Measurements from ENCODE around the gene LZTR1. TPM values are rescaled to one million over a fixed set of nuclear protein-coding genes. Genes with fewer than 3 reads are reported as not detected.
A peak's percentile ranks its signal among the peaks of the same experiment; 100 is the strongest.

LZTR1 gene
- total and polyA plus RNA-seq, 2 donors (not counting 3 experiments of a cell fraction or from before 2014, with no cell fraction given), result 56.6 to 86.8 TPM

DNA sequence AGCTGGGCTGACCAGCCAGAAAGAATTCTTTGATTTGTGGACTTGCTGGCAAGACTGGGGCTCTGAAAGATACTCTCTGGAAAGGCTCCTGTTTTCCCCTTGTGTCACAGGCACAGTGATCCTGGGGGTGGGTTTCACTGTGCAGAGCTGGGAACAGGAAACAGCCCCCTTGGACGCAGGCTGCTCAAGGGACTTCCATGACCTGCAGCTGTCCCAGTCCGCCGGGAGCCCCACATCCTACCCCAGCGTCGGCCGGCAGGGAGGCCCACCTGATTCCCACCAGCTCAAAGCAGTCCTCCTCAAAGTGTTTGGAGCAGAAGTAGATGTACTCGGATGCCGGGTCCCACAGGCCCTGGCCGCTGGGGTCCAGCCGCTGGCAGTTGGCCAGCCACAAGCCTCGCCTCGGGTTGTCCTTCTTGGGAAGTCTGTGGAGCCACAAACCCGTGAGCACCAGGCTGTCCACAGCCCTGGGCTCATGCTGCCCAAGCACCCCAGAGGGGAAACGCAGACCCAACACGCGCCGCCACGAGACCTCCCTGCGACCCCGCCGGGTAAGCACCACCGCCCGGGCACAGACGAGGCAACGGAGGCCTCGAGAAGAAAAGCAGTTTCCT is 19.0 kb downstream of the LZTR1 start:
- intact Hi-C loops (cut with micrococcal nuclease) (loop anchor here (2.0 to 5.0 kb wide), 2 partner anchors 84 to 114 kb away; partner anchors contain the start of gene CRKL), dilution Hi-C loops (cut with MboI; ENCODE audit: extremely low pct_ligation_motif_present, low sequenced_read_pairs) (no loop called here)
- FAIRE-seq (no peak), DNase-seq (ENCODE audit: low read depth, low spot score) (peak; percentile 18)
- Histone ChIP-seq H3K79me2 (ENCODE audit: control insufficient read depth, insufficient read depth, low read length) (peaks cover 20% of the 10 kb centered on the region), H3K9me1 (replicated peaks; ENCODE audit: control insufficient read depth, extremely low read depth, insufficient read depth, low read length) (no peaks in the 10 kb centered on the region), H3K27me3 (ENCODE audit: control insufficient read depth in 2 of 2, insufficient read depth in 2 of 2, low read length in 2 of 2) (no peaks in the 10 kb centered on the region), H3K4me2 (ENCODE audit: insufficient read depth, low read length) (peak overlapping the region; percentile 81), H4K20me1 (replicated peaks; ENCODE audit: control insufficient read depth, extremely low read depth, insufficient read depth, low read length) (no peaks in the 10 kb centered on the region), H2AFZ (ENCODE audit: low read depth, low read length) (peak overlapping the region; percentile 79), H3K9ac (replicated peaks; ENCODE audit: extremely low read depth, insufficient read depth, low read length) (peak overlapping the region; percentile 88), H3K4me1 (ENCODE audit: control insufficient read depth, extremely low read depth, insufficient read depth, low read length) (peaks cover 22% of the 10 kb centered on the region), H3K9me3 (replicated peaks; ENCODE audit: control insufficient read depth, insufficient read depth, low read length) (no peaks in the 10 kb centered on the region), H3K36me3 (ENCODE audit: control insufficient read depth in 2 of 2, extremely low read depth in 1 of 2, insufficient read depth in 2 of 2, low read length in 2 of 2) (peaks cover 5 to 9% of the 10 kb centered on the region in 2 experiments), H3K4me3 (replicated peaks in 1 of 3; ENCODE audit: insufficient read depth in 1 of 3, low read depth in 1 of 3, low read length in 3 of 3) (peak overlapping the region; percentile 42 to 86 (median 77)), H3K27ac (ENCODE audit: insufficient read depth, low read depth, low read length) (peak overlapping the region; percentile 88)
- TF ChIP-seq MYC (IDR thresholded peaks at IDR 0.05; ENCODE audit: low read depth, low read length) (no peak), GATA2 (IDR thresholded peaks at IDR 0.05; ENCODE audit: insufficient read depth, insufficient read length, low read depth, low read length) (no peak), EZH2 (IDR thresholded peaks at IDR 0.05; ENCODE audit: borderline replicate concordance, low read depth, low read length, severe bottlenecking) (no peak), FOS (IDR thresholded peaks at IDR 0.05; ENCODE audit: borderline replicate concordance, insufficient read depth, low read length) (no peak), POLR2AphosphoS5 (IDR thresholded peaks at IDR 0.05; ENCODE audit: insufficient read depth, low read depth, low read length) (no peak), POLR2A (IDR thresholded peaks at IDR 0.05; ENCODE audit: low read depth, low read length) (no peak), JUN (IDR thresholded peaks at IDR 0.05; ENCODE audit: borderline replicate concordance, insufficient read depth, insufficient read length, low read depth) (no peak)
- TF ChIP-seq, protein P1, sequence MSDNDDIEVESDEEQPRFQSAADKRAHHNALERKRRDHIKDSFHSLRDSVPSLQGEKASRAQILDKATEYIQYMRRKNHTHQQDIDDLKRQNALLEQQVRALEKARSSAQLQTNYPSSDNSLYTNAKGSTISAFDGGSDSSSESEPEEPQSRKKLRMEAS (IDR thresholded peaks at IDR 0.05; ENCODE audit: insufficient read depth, insufficient read length), result no peak
- TF ChIP-seq, protein P2, sequence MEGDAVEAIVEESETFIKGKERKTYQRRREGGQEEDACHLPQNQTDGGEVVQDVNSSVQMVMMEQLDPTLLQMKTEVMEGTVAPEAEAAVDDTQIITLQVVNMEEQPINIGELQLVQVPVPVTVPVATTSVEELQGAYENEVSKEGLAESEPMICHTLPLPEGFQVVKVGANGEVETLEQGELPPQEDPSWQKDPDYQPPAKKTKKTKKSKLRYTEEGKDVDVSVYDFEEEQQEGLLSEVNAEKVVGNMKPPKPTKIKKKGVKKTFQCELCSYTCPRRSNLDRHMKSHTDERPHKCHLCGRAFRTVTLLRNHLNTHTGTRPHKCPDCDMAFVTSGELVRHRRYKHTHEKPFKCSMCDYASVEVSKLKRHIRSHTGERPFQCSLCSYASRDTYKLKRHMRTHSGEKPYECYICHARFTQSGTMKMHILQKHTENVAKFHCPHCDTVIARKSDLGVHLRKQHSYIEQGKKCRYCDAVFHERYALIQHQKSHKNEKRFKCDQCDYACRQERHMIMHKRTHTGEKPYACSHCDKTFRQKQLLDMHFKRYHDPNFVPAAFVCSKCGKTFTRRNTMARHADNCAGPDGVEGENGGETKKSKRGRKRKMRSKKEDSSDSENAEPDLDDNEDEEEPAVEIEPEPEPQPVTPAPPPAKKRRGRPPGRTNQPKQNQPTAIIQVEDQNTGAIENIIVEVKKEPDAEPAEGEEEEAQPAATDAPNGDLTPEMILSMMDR (IDR thresholded peaks at IDR 0.05; ENCODE audit: extremely low read depth in 1 of 2, insufficient read depth in 1 of 2, low read depth in 1 of 2, low read length in 2 of 2), result no peak
- POLR2A ChIA-PET, result no interaction called here
- no TSS peak for BruUV-seq (replicated peaks)
- CTCF ChIA-PET, result interaction anchor here (2.8 kb wide), 1 partner anchor 19 kb away, joined by 19 read pairs; the partner anchor contains the start of gene LZTR1

All from endothelial cell of umbilical vein (primary cell).